ENCODE measurements around the gene SLCO4A1.

Gene SLCO4A1

GRCh38 chr20:62702895-62703852 lies 60.9 kb downstream of the SLCO4A1 start:
- no peak for DNase-seq

GRCh38 chr20:62703853-62704228 lies 61.5 kb downstream of the SLCO4A1 start:
- no peak for DNase-seq

DNA sequence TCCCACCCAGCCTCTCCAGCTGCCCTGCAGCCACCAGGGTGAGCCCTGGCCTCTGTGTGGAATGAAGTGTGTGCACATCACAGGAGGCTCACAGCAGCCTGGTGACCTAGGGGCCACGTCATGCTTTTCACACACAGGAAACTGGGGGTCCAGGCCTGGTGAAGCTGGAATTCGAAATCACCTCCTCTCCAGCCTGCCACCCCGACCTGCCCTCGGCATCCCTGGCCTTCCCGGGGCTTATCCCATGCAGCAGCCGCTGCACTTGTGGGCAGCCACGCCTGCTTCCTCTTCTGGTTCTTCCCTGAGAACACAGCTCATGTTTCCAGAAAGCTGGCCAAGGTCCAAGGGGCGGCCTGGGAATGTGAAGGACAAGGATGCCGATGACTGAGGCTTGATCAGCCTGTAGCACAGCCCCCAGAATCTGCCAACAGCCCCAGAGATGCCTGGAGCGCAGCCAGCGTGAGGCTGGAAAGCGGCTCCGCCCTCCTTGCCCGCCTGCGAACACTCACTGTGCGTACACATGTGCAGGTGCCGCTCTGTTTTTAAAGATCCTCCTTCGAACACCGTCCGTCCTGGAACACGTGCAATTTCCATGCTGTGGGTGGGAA lies 62.1 kb downstream of the SLCO4A1 start:
- no peak for DNase-seq

DNA sequence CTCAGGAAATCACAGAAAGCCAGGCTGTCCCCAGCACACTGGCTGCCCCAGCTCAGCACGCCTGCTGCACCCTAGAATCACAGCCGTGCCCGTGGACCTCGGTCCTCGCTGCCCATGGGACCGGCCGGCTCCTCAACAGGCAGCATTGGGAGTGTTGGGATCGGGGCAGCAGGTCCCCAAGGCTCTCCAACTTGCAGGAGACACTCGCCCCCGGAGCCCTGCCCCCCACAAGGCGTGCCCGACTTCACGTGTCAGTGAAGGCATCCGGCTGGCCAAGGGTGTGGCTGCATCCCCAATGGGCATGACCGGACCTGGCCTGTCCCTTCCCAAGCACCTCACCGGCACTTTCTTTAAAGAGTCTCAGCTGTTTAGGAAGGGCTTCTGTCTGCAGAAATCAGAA lies 63.3 kb downstream of the SLCO4A1 start:
- no peak for DNase-seq

- no peak for DNase-seq
Measured at GRCh38 chr20:62706344-62706743, 64.0 kb downstream of the SLCO4A1 start.

GRCh38 chr20:62706857-62707256 lies 64.6 kb downstream of the SLCO4A1 start:
- DNase-seq, result no peak

GRCh38 chr20:62707276-62707920 lies 65.1 kb downstream of the SLCO4A1 start:
- no peak for DNase-seq

GRCh38 chr20:62707921-62708521 lies 65.7 kb downstream of the SLCO4A1 start:
- no peak for DNase-seq

GRCh38 chr20:62708591-62709536 lies 66.6 kb downstream of the SLCO4A1 start, which contains the start of gene NTSR1:
Gene NTSR1, plus strand, starts transcription at chr20:62708836. Its CDS starts 372 bp downstream, at chr20:62709208.
- peak; percentile 76 for DNase-seq

DNA sequence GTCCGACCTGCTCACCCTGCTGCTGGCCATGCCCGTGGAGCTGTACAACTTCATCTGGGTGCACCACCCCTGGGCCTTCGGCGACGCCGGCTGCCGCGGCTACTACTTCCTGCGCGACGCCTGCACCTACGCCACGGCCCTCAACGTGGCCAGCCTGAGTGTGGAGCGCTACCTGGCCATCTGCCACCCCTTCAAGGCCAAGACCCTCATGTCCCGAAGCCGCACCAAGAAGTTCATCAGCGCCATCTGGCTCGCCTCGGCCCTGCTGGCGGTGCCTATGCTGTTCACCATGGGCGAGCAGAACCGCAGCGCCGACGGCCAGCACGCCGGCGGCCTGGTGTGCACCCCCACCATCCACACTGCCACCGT lies 67.2 kb downstream of the SLCO4A1 start:
- no peak for DNase-seq

- DNase-seq, result no peak
Measured at GRCh38 chr20:62710221-62710885, 68.0 kb downstream of the SLCO4A1 start.

- DNase-seq, result no peak
Measured at GRCh38 chr20:62710886-62711702, 68.8 kb downstream of the SLCO4A1 start.

DNA sequence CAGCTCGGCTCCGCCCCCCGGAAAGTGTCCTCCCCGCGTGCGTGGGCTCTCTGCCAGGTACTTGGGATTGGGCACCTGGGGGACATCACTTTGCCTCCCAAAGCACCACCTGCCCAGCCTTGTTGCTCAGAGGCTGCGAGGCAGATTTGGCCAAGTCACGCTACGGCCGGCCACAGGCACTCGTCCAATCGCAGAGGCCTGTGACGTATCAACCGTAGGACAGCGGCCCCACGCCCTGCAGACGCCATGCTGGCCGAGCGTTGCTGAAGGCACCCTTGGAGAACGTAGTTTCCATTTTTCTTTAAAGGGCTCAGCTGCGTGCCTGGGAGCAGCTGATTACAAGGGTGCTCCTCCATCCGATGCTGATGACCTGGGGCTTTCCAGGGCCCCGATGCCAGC lies 69.4 kb downstream of the SLCO4A1 start:
- no peak for DNase-seq

DNA sequence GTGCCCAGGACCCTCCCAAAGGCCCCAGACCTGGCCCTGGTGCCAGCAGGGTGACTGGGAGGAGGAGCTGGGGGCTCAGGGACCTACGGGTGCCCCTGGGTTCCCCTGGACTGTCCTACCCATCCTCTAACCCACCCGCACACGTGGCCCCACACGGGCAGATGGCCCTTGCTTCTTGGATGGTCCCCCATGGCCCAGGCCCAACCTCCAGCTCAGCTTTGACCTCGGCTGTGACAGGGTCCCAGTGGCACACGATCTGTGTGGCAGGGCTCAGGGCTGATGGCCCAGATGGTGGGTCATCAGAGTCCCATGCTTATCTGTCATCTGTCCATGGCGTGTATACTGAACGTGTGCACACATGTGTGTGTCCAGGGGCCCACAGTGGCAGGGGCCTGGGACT lies 70.3 kb downstream of the SLCO4A1 start:
- no peak for DNase-seq

DNA sequence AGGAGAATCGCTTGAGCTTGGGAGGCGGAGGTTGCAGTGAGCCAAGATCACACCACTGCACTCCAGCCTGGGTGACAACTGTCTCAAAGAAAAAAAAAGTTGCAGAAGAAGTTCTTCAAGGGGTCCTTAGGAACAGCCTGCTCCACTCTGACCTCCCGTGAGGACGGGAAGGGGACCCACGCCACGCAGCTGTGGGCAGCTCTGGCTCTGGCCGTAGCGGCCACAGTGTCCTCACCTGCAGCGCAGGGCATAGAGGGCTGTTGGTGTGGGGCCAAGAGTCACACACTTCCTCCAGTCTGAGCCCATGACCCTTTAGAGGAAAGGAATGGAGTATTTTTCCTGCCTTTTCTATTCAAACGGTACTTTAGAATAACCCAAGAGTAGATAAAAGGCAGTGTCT lies 71.7 kb downstream of the SLCO4A1 start:
- DNase-seq, result no peak

- no peak for DNase-seq
Measured at GRCh38 chr20:62714799-62715198, 72.5 kb downstream of the SLCO4A1 start.

GRCh38 chr20:62715201-62715600 lies 72.9 kb downstream of the SLCO4A1 start:
- DNase-seq, result no peak

DNA sequence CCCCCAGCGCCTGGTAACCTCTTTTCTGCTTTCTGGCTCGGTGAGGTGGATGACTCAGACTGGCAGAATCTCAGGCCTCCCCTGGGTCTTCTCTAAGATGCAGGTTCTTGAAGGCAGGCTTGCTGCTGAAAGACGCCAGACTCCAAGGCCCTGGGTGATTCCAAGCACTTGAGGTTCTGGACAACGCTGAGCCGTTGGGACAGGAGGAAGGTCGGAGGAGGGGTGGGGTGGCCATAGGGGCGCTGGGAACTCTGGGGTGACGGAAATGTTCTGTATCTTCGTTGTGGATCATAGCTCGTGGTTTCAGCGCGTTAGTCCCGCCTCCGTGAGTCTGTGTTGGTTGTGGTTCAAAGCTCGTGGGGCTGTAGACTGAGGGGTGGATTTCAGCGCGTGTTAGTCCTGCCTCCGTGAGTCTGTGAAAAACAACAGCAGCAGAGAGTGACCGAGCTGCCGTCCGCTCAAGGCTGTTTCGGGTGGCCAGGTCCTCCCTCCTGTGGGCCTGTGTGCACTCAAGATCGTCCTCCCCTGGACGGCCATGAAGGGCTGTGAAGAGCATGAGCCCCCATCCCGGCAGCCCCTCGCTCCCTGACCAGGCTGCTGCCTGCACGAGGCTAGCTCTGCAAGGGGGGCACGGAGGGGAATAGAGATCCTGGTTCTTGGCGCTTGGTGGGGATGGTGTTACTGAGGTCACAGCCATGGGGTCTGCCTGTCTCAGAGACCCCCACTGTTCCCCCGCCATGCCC lies 74.1 kb downstream of the SLCO4A1 start:
- no peak for DNase-seq

GRCh38 chr20:62716941-62717310 lies 74.6 kb downstream of the SLCO4A1 start:
- no peak for DNase-seq

DNA sequence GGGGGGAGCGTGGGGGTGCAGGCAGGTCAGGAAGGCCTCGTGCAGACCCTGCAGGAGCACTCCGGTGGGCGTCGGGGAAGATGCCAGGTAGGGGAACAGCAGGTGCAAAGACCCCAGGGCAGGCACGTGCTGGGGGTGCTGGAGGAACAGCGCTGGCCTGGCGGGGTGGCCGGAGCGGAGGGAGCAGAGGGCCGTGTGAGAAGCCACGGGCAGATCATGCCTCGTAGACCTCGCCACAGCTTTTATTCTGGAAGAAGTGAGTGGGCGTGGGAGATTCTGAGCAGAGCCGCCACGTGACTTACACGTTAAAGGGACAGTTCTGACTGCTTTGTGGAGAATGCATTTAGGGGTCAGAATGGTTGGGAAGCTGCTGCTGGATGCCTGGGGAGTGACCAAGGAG lies 75.6 kb downstream of the SLCO4A1 start:
- DNase-seq, result no peak

All from right kidney (tissue), 1 donor.